Erythroblast (primary cell): Measurements from ENCODE around the gene PFN3.

Experiments
- GATA1 ChIP-seq: IDR thresholded peaks from 2 replicates; pipeline ENCODE4 v1.6.1; 2011; ENCODE audit warnings: low read depth, mild to moderate bottlenecking, control low read depth, low read length, moderate library complexity
- POLR2A ChIP-seq: IDR thresholded peaks from 2 replicates; pipeline ENCODE4 v1.6.1; 2011; ENCODE audit warnings: mild to moderate bottlenecking, low read length

DNA sequence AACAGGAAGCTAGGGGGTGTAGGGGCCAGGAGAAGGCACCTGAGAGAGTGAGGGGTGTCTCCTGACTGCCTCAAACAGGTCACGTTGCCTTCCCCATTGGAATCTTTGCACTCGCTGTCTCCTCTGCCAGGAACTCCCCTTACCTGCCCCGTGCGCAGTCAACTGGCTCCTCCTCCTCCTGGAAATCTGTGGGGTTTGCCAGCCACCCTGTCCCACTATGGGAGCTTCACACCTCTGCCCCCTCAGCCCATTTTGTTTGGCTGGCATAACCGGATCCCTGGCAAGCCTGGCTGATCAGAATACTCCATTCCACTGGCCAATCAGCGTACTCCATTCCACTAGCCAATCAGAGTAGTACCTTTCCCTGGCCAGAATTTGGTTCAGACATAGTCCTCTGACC lies 26.7 kb downstream of the PFN3 start:
- TF ChIP-seq POLR2A (no peak), GATA1 (no peak)
